GM19328 (cell line): Measurements from ENCODE around the gene CTIF.

Experiments used
- ATAC-seq: cut with Tn5 transposase; IDR thresholded peaks from one replicate; pipeline ENCODE4 v1.9.1; 2021; ENCODE audit warnings: mild to moderate bottlenecking, moderate library complexity; ENCODE audit not compliant: unreplicated experiment

CTIF gene

GRCh38 chr18:48838166-48838775 lies 299.4 kb downstream of the CTIF start:
- ATAC-seq = no peak

- ATAC-seq = no peak
Measured at GRCh38 chr18:48838921-48839818, 300.3 kb downstream of the CTIF start.

DNA sequence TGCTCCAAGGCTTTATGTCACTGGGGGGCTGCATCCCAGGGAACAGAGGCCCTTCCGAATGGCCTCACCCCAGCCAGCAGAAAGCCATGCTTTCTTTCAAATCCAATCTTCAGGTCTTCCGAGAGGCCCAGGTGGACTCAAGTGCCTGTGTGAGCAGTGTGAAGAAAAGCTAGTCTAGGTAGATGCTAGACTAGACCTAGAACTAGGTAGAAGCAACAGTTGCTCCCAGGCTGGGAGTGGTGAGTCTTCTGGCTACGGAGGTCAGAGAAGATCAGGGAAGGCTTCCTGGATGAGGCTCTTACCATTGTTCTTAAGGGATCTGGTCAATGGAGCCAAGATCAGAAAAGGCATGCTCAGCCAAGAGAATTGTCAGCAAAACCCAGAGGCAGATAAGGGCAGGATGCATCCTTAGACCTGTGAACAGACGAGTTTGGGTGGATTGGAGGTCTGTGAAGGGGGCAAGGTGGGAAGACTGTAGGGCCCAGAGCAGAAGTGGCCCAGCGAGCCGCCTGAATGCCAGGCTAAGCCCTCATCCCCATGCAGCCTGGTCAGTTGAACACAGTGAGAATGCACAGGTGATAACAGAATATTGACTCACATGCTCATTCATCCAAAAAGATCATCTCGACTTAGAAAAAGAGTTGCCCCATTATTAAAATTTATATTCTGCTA lies 301.1 kb downstream of the CTIF start:
- no peak for ATAC-seq

DNA sequence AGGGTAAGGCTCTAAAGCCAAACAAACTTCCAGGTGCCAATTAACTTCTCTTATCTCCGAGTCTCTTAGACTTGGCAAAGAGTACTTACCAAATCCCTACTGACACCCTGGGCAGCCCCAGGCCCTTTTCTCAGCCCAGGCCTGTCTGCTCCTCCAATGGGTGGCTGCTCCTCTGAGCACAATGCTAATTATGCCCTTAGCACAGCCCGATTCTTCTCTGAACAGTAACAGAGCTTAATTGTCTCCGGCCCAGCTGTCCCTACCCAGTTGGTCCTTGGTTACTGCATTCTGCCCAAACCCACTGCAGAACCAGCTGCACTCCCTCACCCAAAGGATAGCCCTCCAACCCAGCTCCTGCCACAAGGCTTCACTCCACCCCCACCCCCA lies 301.7 kb downstream of the CTIF start:
- ATAC-seq = no peak

- no peak for ATAC-seq
Measured at GRCh38 chr18:48841381-48842258, 302.8 kb downstream of the CTIF start.

- no peak for ATAC-seq
Measured at GRCh38 chr18:48842259-48843061, 303.6 kb downstream of the CTIF start.

DNA sequence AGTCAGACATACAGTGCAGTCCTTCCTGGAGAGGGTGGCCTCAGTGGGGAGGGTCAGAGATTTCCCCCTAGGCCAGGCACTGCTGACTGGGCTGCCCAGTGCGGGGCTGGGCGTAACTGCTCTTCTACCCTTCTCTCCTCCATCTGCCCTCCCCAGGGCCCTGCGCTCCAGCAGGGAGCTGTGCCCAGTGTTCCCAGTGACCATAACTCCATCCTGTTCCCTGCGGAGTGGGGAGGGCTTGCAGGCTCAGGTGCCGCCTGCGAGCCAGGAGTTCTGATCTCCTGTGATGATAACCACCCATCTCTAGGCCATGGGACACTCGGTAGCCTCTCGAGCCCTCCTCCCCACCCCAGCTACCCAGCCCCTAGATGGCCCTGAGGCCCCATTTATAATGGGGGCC lies 304.3 kb downstream of the CTIF start:
- no peak for ATAC-seq

GRCh38 chr18:48843596-48843995 lies 304.8 kb downstream of the CTIF start:
- no peak for ATAC-seq

GRCh38 chr18:48844271-48844670 lies 305.4 kb downstream of the CTIF start:
- ATAC-seq = no peak

DNA sequence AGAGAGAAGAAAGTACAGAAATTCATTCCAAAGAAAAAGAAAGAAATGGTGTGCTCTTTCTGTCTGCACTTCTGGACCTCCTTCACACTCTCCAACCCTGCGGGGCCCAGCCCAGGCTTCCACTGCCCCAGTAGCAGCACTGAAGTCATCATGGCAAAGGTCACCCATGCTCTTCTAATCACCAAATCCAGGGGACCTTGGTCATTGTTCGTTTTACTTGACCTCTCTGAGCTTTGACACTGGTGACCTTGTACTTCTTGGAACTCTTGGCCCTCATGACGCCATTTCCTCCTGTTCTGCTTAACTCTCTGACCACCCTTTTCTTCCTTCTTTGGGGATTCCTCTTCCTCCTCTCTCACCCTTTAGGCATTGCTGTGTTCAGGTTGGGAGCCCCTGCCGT lies 306.3 kb downstream of the CTIF start:
- no peak for ATAC-seq

- no peak for ATAC-seq
Measured at GRCh38 chr18:48846423-48846932, 307.6 kb downstream of the CTIF start.

- ATAC-seq = no peak
Measured at GRCh38 chr18:48847807-48848486, 309.1 kb downstream of the CTIF start.

DNA sequence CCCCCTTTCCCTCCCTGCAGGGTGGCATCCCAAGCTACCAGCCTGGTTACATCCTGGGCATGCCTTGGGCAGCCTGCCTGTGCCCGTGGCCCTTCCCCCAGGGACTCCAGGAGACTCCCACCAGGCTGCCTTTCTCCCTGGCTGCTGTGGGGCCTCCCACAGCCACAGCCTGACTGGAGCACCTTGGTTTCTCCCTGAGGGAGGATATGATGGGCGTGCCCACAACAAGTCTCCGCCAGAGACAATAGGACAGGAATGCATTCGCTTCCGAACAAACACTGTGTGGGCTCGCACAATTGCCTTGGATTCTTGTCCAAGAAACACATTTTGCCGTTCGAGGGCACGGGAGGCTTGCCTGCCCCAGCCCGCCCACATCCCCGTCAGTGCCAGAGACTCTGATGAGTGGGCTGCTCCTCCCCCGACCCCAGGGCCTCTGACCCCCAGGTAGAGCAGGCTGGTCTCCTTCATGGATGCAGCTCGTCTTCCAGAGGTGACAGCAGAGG lies 309.9 kb downstream of the CTIF start:
- ATAC-seq = no peak

- ATAC-seq = no peak
Measured at GRCh38 chr18:48850822-48851598, 312.2 kb downstream of the CTIF start.

- ATAC-seq = no peak
Measured at GRCh38 chr18:48851599-48851960, 312.7 kb downstream of the CTIF start.

DNA sequence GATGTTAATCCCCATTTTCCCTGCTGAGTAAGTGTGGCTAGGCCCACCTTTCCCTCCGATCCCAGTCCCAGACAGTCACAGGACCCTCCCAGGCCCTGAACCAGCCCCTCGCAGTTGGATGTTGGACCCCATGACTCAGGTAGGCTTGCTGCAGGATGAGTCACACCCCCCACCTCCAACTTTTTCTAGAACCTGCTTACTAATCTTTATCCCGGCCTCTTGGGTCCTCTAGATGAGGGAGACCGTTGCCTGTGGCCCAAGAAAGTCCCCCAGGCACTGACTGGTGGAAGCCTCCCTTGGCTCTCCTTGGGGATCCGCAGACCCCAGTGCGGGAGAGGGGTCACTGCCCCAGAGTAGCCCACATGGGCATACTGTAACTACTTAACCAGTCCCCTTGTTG lies 313.5 kb downstream of the CTIF start:
- no peak for ATAC-seq

- no peak for ATAC-seq
Measured at GRCh38 chr18:48852794-48853193, 314.0 kb downstream of the CTIF start.

DNA sequence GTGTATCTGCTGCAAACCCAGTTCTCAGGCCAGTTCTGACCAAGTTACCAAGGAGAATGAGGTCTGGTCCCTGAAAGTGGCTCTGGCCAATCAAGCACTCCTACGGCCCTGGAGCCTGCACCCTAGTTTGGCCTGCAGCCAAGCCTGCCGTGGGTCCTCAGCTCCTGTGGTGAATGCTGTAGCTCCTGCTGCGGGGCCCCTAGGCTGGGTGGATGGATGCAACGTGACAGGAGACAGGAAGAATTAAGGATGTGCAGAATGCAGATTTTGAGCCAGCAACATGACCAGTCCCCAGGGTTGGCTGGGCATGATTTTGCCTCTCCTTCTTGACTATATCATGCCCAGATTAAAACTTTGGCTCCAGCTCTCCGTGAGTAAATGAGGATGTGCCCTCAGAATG lies 314.8 kb downstream of the CTIF start:
- no peak for ATAC-seq
